Measurements from ENCODE around the gene WWC2.
"Not testable (repeated sequence)": the region's sequence is repeated elsewhere in the genome, so short reads cannot be mapped to it uniquely, and the experiment has no call there.

Gene WWC2

GRCh38 chr4:183175631-183176232 lies 76.7 kb downstream of the WWC2 start:
- DNase-seq = no peak

DNA sequence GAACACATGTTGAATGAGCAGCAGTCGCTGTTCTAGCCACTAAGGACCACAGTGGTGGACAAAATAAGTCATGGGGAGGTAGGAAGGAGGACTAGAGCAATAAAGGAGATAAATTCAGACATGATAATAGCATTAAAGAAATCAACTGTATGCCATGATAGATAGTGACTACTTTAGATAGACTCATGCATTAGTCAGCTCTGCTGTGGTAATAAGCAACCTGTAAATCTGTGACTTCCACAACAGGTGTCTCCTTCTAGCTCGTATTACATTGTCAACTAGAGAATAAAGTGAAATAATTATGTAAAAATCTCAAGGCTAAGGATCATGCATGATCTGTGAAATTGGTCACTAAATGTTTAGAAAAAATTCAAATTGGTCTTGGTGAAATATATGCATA lies 77.9 kb downstream of the WWC2 start:
- no peak for DNase-seq

- no peak for DNase-seq
Measured at GRCh38 chr4:183178201-183178600, 79.1 kb downstream of the WWC2 start.

DNA sequence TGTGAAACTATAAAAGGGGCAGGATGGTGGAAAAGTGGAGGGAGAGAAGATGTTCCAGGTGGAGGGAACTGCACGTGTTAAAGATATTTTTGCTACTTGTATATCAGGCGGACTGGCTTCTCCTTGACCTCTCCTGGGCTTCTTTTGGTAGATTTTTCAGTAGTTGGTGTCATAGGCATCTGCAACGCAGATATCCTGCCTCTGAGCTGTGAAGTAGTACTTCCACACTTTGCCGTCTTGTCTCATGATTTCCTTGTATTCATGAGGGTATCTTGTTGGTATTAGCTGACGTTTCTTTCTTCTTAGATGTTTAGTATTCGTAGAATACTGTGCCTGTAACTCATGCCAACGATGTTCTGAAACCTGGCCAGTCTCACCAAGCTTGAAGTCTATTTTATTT lies 81.0 kb downstream of the WWC2 start:
- DNase-seq = no peak

GRCh38 chr4:183180621-183181020 lies 81.6 kb downstream of the WWC2 start:
- no peak for DNase-seq

- DNase-seq = no peak
Measured at GRCh38 chr4:183181081-183181480, 82.0 kb downstream of the WWC2 start.

DNA sequence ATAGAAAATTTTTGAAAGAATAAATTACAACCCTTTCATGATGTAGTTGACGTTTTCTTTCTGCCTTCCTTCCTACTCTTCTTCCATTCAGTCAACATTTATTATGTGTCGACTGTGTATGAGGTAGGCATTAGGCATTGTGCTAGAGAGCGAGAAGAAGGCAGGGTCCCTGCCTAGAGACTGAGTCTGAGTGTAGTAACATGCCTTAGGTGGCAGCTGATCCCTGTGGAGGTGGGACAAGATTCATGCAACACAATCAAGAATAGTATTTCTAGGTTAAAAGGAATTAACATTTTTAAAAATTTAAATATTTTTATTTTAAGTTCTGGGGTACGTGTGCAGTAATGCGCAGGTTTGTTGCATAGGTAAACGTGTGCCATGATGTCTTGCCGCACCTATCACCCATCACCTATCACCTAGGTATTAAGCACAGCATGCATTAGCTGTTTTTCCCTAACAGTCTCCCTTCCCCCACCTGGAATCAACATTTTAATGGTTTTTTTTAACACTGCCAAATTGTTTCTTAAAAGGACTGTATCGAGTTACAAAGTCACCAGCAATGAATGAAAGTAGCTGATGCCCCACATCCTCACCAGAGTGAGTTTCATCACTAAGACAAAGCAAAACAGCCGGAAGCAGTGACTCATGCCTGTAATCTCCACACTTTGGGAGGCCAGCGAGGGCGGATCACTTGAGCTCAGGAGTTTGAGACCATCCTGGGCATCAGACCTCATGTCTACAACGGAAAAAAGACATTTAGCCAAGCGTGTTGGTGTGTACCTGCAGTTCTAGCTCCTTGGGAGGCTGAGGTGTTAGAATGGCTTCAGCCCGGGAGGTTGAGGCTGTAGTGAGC lies 84.0 kb downstream of the WWC2 start:
- no peak for DNase-seq

- DNase-seq = no peak
Measured at GRCh38 chr4:183183906-183184535, 85.0 kb downstream of the WWC2 start.

DNA sequence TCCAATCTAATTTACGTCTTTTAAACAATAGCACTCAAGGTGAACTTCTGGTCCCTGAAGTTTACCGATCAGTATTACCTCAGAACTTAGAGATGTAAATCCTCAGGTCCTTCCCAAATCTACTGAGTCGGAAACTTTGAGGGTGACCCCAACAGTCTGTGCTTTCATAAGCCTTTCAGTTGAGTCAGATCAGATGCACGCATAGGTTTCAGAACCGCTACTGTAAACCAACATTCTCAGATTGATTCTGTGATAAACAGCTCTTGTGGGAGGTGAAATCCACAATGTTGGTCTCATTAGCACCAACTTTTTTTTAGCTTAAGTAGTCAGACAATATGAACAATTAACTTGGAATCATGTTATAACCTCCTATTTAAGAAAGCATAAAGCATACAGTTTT lies 86.0 kb downstream of the WWC2 start:
- no peak for DNase-seq

DNA sequence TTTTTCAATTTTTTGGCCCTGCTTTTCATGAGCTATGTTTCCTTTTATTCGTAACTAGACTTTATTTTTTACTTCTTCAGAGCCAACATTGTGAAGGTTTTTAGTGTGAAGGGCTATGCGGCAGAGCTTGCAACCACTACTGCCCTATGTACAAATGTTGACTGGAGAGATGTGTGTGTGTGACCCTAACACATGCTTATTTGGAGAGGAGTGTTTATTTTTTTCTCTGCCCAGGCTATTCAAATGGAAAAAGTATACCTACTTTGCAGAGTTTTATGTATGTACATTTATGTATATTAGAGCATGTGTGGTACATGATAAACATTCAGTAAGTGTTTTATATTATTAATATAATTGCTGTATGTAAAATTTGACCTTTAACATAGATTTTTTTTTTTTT lies 86.5 kb downstream of the WWC2 start:
- DNase-seq = no peak

DNA sequence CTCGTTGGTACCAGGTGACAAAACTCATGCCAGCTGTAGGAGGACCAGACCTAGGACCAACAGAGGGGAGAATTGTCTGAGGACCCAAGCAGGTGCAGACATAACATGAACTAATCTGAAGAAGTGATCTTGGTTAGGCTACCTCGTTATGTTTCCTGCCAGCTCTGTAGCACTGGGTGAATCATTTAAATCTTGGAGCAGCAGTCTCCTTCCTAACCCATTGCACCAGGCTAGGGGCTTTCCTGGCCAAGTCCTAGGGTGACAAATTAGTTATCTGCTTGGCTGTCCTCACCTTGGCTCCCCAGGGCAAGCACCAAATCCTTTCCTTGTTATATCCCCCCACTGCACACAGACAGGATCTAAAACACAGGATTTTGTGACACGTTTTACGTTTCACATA lies 87.8 kb downstream of the WWC2 start:
- no peak for DNase-seq

- DNase-seq = no peak
Measured at GRCh38 chr4:183190900-183191527, 92.0 kb downstream of the WWC2 start.

DNA sequence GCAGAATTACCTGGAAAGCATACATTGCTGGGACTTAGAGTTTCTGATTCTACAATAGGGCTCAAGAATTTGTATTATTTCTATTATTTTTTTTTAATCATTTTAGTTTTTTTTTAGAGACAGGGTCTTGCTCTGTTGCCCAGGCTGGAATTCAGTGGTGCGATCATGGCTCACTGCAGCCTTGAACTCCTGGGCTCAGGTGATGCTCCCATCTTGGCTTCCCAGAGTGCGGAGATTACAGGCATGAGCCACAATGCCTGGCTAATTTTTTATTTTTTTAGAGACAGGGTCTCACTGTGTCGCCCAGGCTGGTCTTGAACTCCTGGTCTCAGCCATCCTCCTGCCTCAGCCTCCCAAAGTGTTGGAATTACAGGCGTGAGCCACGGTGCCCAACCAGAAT lies 92.6 kb downstream of the WWC2 start:
- DNase-seq = no peak

DNA sequence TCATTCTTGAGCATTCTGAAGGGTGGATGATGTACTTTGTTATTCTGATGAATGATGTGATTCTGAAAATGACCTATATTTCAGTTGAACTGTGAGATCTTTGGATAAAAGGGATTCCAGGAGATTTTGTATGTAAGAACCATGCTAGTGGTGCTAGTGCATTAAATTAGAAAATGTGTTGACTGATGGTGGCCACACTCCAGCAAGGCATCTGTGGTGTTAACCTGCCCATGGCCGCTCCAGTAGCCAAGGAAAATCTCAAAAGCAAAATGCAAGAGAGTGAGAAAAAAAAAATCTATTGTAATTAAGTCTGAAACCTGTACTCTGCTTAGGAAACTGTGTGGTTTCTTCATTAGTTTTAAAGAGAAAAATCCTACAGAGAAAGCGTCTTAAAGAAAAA lies 93.5 kb downstream of the WWC2 start:
- no peak for DNase-seq

- DNase-seq = not testable (repeated sequence)
Measured at GRCh38 chr4:183193730-183194338, 94.8 kb downstream of the WWC2 start.

- no peak for DNase-seq
Measured at GRCh38 chr4:183195534-183195933, 96.5 kb downstream of the WWC2 start.

DNA sequence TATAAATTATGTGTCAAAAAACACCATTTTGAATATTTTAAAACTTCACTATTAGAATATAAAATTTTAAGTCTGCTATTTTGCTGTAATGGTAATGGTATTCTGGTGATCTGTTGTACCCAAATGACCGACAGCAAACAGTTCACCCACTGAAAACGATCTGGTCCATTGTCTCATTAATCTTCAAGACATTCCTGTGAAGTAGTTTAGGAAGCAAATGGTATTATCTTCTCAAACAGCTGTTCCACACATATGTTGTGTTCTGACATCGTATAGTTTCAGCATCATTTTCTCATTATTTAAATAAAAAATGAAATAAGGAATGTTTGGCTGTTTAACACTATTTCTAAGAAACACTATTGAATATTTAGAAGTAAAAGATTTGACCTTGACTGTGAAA lies 98.1 kb downstream of the WWC2 start:
- no peak for DNase-seq

GRCh38 chr4:183200453-183200852 lies 101.4 kb downstream of the WWC2 start:
- no peak for DNase-seq

DNA sequence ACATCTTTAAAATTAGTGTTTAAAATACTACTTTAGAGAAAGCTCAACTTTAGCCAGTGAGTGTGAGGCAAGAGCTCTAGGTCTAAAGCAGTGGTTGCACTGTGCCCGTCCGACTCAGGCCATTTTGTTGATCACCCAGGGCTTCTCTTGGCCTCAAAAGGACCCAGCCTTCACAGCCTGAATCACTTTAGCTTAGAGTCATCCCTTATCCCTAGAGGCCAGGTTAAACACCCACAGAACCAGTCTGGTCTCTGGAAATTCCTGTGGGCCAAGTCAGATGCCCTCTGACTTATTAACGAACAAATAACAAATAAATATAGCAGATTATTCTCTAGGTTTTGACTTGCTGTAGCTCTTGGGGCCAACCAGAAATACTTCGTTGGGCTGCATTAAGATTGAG lies 102.3 kb downstream of the WWC2 start:
- DNase-seq = no peak

GRCh38 chr4:183202523-183202922 lies 103.5 kb downstream of the WWC2 start:
- DNase-seq = no peak

GRCh38 chr4:183204793-183205192 lies 105.7 kb downstream of the WWC2 start:
- no peak for DNase-seq

GRCh38 chr4:183205193-183205592 lies 106.1 kb downstream of the WWC2 start:
- no peak for DNase-seq

GRCh38 chr4:183205709-183206108 lies 106.7 kb downstream of the WWC2 start:
- DNase-seq = no peak
